Measurements from ENCODE around the gene CAP2.

DNA sequence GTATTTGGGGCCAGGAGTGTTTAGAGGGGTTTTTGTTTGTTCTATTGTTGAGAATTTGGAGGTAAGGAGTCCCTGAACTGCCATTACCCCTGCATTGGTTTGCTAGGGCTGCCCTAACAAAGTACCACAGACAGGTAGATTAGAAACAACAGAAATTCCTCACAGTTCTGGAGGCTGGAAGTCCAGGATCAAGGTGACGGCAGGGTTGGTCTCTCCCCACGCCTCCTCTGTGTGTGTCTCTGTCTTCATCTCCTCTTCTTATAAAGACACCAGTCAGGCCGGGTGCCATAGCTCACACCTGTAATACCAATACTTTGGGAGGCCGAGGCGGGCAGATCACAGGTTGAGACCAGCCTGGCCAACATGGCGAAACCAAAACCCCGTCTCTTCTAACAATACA lies 109.7 kb downstream of the CAP2 start:
- TF ChIP-seq YY1 (IDR thresholded peaks at IDR 0.05; ENCODE audit: insufficient read depth, insufficient read length) (no peak), SUZ12 (IDR thresholded peaks at IDR 0.05; ENCODE audit: extremely low read depth, insufficient read depth, insufficient read length) (no peak)
